SU-DHL-6 (cell line): ENCODE results near the gene PPARD.

Source experiments
- CTCF ChIP-seq: fragments of 200-600 bp; sonication (generic); IDR thresholded peaks from one replicate; pipeline ENCODE4 v1.5.1; 2017; ENCODE audit warnings: antibody characterized with exemption, mild to moderate bottlenecking, low read length, moderate library complexity; ENCODE audit not compliant: insufficient read depth, poor library complexity, severe bottlenecking
- EZH2phosphoT487 ChIP-seq: fragments of 200-600 bp; sonication (generic), shearing (Covaris generic); conservative IDR thresholded peaks from 2 replicates; pipeline ENCODE4 v1.6.1; 2018; ENCODE audit warnings: mild to moderate bottlenecking, antibody characterized with exemption, low read length, moderate library complexity, mixed read lengths

- TF ChIP-seq CTCF, result no peak
- no peak for TF ChIP-seq EZH2phosphoT487
Measured at GRCh38 chr6:35370124-35370741, 27.9 kb downstream of the PPARD start.
